Upper lobe of right lung (tissue), 1 donor: Measurements from ENCODE around the gene B4GALT2. TPM values are rescaled to one million over a fixed set of nuclear protein-coding genes. Genes with fewer than 3 reads are reported as not detected.

Experiments
- ATAC-seq: fragments of 200-7000 bp; cut with Tn5 transposase; one replicate; pipeline ENCODE4 v1.9.1; 2020; ENCODE audit warnings: mild to moderate bottlenecking, moderate library complexity
- DNase-seq: peaks from one replicate; pipeline ENCODE4 v3.0.0-alpha.2; 2020
- H3K27ac ChIP-seq: fragments of 200-600 bp; one replicate; pipeline ENCODE4 v1.8.0; 2022
- H3K27me3 ChIP-seq: fragments of 200-600 bp; one replicate; pipeline ENCODE4 v1.8.0; 2022; ENCODE audit warnings: mild to moderate bottlenecking
- H3K36me3 ChIP-seq: fragments of 200-600 bp; one replicate; pipeline ENCODE4 v1.8.0; 2022
- H3K4me1 ChIP-seq: fragments of 200-600 bp; one replicate; pipeline ENCODE4 v1.8.0; 2022
- H3K4me3 ChIP-seq: fragments of 200-600 bp; one replicate; pipeline ENCODE4 v1.8.0; 2022; ENCODE audit warnings: mild to moderate bottlenecking
- H3K9me3 ChIP-seq: fragments of 200-600 bp; one replicate; pipeline ENCODE4 v1.8.0; 2022
- CTCF ChIP-seq: fragments of 200-600 bp; IDR thresholded peaks from one replicate; pipeline ENCODE4 v1.8.0; 2022; ENCODE audit warnings: antibody characterized with exemption
- intact Hi-C: fragments of 100-400 bp; cut with DNase I; formaldehyde crosslinking; loops from one replicate; pipeline ENCODE4 v1.11.0; 2022
- total RNA-seq: library from RNA; stranded (reverse); fragmentation: NEBNext Ultra II Directional; extraction: Animal tissue kit (Norgen Biotek cat#: 25700); gene quantifications from one replicate; pipeline ENCODE4 v1.2.1, GENCODE V29; 2021
- donor health status: DM: no; HTN: yes; CAD: no; lungs with severe emphysema.

B4GALT2 gene
- total RNA-seq, 1 donor from 2014 or later: 23.8 TPM

GRCh38 chr1:43981135-43981491 lies 2.1 kb downstream of the B4GALT2 start:
- no peaks in the 10 kb centered on the region for H3K9me3 ChIP-seq
- H3K27ac ChIP-seq: no peak overlapping the region
- intact Hi-C loops: no loop called here
- peaks cover 23% of the 10 kb centered on the region for H3K36me3 ChIP-seq
- H3K4me3 ChIP-seq: no peak overlapping the region
- peaks cover 24% of the 10 kb centered on the region for H3K4me1 ChIP-seq
- ATAC-seq (no peak), DNase-seq (peak; percentile 64)
- H3K27me3 ChIP-seq: no peaks in the 10 kb centered on the region
- no peak for TF ChIP-seq CTCF

GRCh38 chr1:43981636-43982035 lies 2.6 kb downstream of the B4GALT2 start:
- H3K4me1 ChIP-seq: peaks cover 19% of the 10 kb centered on the region
- peaks cover 17% of the 10 kb centered on the region for H3K36me3 ChIP-seq
- no peaks in the 10 kb centered on the region for H3K27me3 ChIP-seq
- H3K4me3 ChIP-seq: no peak overlapping the region
- H3K27ac ChIP-seq: no peak overlapping the region
- H3K9me3 ChIP-seq: no peaks in the 10 kb centered on the region
- intact Hi-C loops: no loop called here
- TF ChIP-seq CTCF: no peak
- DNase-seq (no peak), ATAC-seq (no peak)

- no peak overlapping the region for H3K27ac ChIP-seq
- H3K4me1 ChIP-seq: peaks cover 13% of the 10 kb centered on the region
Observed at GRCh38 chr1:43982241-43982640, 3.2 kb downstream of the B4GALT2 start.

GRCh38 chr1:43982808-43983207 lies 3.8 kb downstream of the B4GALT2 start:
- intact Hi-C loops: no loop called here
- Histone ChIP-seq H3K27me3 (no peaks in the 10 kb centered on the region), H3K4me1 (peaks cover 9% of the 10 kb centered on the region), H3K27ac (no peak overlapping the region), H3K4me3 (no peak overlapping the region), H3K36me3 (peaks cover 6% of the 10 kb centered on the region), H3K9me3 (no peaks in the 10 kb centered on the region)
- ATAC-seq: no peak
- peak; percentile 62 for DNase-seq
- TF ChIP-seq CTCF: no peak

More at GRCh38 chr1:43982241-43982640, 3.2 kb downstream of the B4GALT2 start:
- H3K4me3 ChIP-seq: no peak overlapping the region
- intact Hi-C loops: no loop called here
- DNase-seq (peak; percentile 59), ATAC-seq (no peak)
- no peaks in the 10 kb centered on the region for H3K9me3 ChIP-seq
- no peaks in the 10 kb centered on the region for H3K27me3 ChIP-seq
- no peak for TF ChIP-seq CTCF
- H3K36me3 ChIP-seq: peaks cover 11% of the 10 kb centered on the region

DNA sequence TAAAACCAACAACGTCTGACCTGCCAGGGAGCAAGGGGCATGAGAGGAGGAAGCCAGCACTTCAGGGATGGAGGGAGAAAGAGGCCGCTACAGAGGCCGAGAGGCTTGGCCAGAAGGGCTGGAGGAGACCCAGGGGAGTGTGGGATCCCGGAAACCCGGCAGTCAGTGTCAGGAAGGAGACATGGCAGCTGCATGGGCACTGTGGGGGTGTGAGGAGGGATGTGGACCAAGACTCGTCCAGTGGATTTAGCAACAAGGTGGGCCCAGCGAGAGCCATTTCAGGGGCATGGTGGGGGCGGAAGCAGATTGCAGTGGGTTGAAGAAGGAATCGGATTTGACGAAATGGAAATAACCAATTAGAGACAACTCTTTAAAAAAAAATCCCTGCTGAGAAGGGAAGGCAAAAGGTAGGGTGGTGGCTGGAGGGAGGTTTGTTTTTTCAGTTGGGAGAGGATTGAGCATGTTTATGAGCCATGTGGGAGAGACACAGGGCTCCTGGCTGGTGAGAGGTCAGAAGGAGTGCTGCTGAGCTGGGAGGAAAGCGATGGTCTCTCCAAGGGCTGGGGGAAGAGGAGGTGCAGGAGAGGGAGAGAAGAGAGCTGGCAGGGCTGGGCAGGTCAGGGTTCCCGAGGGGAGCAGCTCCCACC lies 4.4 kb downstream of the B4GALT2 start:
- Histone ChIP-seq H3K4me3 (no peak overlapping the region), H3K36me3 (no peaks in the 10 kb centered on the region), H3K27ac (no peak overlapping the region), H3K4me1 (peaks cover 4% of the 10 kb centered on the region), H3K27me3 (no peaks in the 10 kb centered on the region), H3K9me3 (no peaks in the 10 kb centered on the region)
- intact Hi-C loops: no loop called here
- no peak for TF ChIP-seq CTCF
- ATAC-seq (no peak), DNase-seq (no peak)

- ATAC-seq (no peak), DNase-seq (peak; percentile 58)
- intact Hi-C loops: no loop called here
- H3K27me3 ChIP-seq: no peaks in the 10 kb centered on the region
- H3K9me3 ChIP-seq: no peaks in the 10 kb centered on the region
- no peaks in the 10 kb centered on the region for H3K4me1 ChIP-seq
- TF ChIP-seq CTCF: no peak
- H3K4me3 ChIP-seq: no peak overlapping the region
- no peak overlapping the region for H3K27ac ChIP-seq
- no peaks in the 10 kb centered on the region for H3K36me3 ChIP-seq
Observed at GRCh38 chr1:43984855-43985254, 5.8 kb downstream of the B4GALT2 start.
